Hypothalamus (tissue), 51 donors: ENCODE measurements around the gene SHISA5.
"Not testable (repeated sequence)": the region's sequence is repeated elsewhere in the genome, so short reads cannot be mapped to it uniquely, and the experiment has no call there.

Experiments
- DNase-seq, 51 donors: peaks; one replicate each; lab custom pipeline; 2025; lab: John Stamatoyannopoulos, UW

The SHISA5 gene

DNA sequence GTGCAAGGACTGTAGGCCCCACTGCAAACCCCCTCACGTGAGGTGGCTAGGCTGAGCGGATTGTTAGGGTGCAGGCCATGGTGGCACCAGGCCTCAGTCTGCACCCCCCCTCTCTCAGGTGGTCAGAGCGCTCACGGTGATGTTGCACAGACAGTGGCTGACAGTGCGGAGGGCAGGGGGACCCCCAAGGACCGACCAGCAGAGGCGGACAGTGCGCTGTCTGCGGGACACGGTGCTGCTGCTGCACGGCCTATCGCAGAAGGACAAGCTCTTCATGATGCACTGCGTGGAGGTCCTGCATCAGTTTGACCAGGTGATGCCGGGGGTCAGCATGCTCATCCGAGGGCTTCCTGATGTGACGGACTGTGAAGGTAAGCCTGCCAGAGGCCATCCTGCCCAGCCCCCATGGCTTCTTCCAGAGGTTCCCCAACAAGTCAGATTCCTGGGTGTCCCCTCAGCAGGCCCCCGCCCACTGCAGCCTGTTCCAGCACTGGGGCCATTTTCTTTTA, 39.2 kb downstream of the SHISA5 start:
- DNase-seq: peak in 2 of 51 donors; percentile 32 to 42

DNA sequence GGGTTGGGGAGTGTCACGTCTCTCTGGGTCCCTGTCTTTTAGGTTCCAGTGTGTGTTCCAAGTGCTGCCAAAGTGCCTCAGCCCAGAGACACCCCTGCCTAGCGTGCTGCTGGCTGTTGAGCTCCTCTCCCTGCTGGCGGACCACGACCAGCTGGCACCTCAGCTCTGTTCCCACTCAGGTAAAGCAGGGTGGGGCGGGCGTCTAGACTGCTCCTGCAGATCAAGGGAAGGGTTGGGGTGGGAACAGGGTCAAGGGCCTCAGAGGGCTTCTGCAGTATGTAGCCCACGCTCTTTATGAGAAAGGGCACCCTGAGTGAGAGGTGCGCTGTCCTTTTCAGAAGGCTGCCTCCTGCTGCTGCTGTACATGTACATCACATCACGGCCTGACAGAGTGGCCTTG, 40.3 kb downstream of the SHISA5 start:
- DNase-seq: no peak

DNA sequence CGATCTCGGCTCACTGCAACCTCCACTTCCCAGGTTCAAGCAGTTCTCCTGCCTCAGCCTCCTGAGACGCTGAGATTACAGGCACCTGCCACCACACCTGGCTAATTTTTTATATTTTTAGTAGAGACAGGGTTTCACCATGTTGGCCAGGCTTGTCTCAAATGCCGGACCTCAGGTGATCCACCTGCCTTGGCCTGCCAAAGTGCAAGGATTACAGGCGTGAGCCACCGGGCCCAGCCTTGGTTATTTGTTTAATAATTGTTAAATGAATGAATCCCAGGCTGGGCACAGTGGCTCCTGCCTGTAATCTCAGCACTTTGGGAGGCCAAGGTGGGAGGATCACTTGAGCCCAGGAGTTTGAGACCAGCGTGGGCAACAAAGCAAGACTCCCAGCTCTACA, 42.2 kb downstream of the SHISA5 start:
- not testable (repeated sequence) for DNase-seq

DNA sequence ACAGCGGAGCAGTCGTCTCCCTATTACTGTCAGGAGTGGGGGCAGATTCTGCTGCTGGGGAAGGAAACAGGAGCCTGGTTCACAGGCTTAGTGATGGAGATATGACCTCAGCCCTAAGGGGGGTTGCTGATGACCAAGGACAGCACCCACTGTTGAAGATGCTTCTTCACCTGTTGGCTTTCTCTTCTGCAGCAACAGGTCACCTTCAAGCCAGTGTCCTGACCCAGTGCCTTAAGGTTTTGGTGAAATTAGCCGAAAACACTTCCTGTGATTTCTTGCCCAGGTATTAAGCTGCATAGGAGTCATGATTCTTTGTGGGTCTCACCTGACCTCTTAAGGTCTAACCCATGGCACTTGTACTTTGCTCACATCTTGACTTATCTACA, 43.5 kb downstream of the SHISA5 start:
- DNase-seq: no peak

DNA sequence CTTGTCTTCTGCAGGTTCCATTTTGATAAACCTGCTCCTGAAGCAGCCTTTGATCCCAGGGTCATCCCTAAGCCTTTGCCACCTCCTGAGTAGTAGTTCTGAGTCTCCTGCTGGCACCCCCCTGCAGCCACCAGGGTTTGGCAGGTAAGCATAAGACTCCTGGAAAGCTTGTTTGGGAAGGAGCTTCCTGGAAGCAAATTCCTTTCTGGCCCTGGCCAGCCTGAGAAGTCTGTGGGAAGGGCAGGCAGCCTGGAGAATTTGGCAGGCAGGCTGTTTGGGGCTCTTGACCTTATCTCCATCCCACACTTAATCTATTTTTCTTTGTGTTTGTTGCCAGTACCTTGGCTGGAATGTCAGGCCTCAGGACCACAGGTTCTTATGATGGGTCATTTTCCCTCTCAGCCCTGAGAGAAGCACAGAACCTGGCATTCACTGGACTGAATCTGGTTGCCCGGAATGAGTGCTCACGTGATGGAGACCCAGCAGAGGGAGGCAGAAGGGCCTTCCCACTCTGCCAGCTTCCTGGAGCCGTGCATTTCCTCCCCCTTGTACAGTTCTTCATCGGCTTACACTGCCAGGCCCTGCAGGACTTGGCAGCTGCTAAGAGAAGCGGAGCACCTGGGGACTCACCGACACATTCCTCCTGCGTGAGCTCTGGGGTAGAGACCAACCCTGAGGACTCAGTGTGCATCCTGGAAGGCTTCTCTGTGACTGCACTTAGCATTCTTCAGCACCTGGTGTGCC, 44.0 kb downstream of the SHISA5 start:
- no peak for DNase-seq

DNA sequence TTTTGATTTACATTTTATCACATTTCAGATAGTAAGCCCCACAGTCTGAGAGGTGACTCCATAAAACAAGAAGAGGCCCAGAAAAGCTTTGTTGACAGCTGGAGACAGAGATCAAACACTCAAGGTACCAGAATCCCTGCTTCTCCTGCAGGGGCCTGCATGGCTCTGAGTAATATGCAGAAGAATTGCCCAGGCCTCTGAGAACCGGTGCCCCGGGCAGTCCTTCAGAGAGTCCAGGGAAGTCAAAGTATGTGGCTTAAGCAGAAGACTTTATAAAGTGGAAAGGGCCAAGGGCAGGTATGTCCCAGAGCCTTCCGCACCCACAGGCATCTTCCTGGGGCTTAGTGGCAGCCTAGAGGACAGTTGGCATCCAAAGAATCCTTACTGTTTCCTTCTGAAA, 44.6 kb downstream of the SHISA5 start:
- DNase-seq: no peak

DNA sequence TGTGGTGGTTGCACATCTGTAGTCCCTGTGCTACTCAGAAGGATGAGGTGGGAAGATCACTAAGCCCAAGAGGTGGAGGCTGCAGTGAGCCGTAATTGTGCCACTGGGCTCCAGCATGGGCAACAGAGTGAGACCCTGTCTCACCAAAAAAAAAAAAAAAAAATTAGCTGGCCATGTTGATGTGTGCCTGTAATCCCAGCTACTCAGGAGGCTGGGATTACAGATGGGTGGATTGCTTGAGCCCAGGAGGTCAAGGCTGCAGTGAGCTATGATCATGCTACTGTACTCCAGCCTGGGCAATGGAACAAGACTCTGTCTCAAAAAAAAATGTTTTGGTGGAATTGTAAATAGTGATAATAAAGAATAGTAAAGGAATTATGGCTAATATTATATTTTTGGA, 47.5 kb downstream of the SHISA5 start:
- DNase-seq: no peak

DNA sequence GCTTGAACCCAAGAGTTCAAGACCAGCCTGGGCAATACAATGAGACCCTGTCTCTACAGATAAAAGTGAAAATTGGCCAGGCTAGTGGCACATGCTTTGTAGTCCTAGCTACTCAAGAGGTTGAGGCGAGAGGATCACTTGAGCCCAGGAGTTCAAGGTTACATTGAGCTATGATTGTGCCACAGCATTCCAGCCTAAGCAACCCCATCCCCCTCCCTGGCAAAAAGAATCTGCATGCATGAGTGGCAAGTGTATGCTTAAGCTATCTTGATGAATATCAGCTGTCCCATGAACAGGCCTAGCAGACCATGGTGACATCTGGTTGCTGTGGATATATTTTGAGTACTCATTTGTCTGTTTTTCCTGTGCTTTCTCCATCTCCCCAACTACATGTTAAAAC, 52.7 kb downstream of the SHISA5 start:
- no peak for DNase-seq

DNA sequence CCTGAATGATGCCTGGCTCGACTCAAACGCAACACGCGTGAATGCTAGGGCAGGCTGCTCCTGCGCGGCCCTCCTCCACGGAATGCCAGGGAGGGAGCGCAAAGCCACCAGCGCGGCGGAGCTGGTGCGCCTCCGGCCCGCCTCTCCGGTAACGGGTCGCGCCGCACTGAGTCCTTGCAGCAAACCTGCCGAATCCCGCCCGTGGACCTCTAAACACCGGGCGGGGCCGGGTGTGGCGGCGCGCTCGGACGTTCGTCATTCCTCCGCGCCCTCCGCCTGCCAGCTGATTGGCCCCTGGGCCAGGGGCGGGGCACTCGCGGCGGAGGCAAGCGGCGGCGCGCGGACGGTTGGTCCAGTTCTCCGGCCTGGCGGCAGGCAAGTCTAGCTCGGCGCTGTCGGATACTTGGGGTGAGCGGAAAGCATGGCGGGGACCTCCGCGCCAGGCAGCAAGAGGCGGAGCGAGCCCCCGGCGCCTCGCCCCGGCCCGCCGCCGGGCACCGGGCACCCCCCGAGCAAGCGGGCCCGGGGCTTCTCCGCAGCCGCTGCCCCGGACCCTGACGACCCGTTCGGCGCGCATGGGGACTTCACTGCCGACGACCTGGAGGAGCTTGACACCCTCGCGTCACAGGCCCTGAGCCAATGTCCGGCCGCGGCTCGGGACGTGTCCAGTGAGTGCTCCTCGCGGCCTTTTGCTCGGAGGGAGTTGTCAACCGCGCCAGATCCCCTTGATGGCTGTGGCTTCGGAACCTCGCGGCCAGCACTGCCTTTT, 57.4 kb downstream of the SHISA5 start, which contains the start of gene ATRIP:
TSS of gene ATRIP (plus strand) at position 313 of the 769 bp plus-strand sequence. CDS start at position 422, 109 bp downstream.
- DNase-seq: peak in 50 of 51 donors; percentile 35 to 95 (median 84)

DNA sequence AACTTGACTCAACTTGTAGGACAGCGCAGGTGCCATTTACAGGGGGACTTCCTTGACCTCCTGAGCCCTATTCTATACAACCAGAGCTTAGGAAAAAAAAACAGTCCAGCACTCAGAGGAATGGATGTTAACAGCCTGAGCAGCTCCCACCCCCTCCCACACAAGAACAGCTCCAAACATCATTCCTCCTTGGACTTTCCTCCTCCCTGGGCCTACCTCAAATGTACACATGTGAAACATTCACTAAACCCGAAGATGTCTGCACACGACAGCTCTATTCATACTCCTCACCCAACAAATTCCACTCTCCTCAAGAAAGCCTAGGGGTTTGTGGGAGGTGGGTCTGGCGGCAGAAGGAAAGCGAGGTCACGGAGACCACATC, 57.9 kb downstream of the SHISA5 start:
- DNase-seq: no peak

DNA sequence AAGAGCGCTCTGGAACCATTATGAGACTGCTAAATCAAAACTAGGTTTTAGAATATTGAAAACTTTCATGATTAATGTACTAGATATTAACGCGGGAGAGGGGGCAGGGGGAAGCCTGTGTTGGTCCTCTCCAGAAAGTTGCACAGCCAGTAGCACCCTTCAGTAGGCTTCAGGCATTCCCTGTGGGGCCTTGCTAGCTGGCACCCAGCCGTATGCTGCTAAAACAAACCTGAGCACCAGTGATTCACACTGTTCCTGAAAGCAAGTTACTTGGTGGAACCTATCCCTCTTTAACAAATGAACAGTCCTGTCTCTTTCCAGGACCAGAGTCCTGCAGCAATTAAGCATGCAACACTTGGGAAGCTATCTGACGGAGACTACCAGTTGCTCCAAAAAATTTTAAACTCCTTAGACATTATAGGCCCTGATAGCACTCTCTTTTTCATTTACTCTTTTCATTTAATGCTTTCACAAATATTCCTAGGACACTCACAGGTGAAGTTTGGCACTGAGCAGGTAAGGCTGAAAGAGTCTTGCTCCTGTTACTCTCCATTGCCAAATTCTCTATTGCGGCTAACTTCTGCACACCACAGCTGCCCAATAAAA, 58.6 kb downstream of the SHISA5 start:
- DNase-seq: no peak

DNA sequence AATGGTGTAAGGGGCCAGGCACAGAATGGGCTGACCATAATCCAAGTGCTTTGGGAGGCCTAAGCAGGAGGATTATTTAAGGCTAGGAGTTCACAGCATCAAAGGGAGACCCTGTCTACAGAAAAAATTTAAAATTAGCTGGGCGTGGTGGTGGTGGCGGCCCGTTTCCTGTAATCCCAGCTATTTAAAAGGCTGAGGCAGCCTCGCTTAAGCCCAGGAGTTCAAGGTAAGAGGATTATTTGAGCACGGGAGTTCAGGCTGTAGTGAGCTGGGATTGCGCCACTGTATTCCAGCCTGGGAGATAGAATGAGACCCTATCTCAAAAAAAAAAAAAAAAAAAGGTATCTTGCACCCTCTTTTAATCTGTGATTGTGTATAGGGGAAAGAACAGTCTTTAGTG, 62.0 kb downstream of the SHISA5 start:
- DNase-seq: no peak

DNA sequence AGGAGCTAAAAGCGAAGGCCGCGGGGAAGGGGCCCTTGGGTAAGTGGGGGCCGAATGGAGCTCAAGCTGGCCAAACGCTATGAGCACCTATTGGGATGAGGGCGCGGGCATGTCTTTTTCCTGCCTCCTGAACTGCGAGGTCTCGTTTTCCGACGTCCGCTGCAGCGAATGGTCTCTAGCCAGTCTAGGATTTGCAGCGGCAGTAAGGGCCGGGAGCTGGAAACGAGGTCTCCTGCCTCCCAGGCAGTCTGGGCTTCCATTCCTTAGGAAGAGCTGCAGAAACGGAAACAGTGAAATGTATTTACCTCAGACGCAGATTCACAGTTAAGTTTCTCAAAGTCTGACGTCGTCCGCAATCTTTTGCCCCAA, 63.4 kb downstream of the SHISA5 start:
- peak in 1 of 51 donors; percentile 56 for DNase-seq

DNA sequence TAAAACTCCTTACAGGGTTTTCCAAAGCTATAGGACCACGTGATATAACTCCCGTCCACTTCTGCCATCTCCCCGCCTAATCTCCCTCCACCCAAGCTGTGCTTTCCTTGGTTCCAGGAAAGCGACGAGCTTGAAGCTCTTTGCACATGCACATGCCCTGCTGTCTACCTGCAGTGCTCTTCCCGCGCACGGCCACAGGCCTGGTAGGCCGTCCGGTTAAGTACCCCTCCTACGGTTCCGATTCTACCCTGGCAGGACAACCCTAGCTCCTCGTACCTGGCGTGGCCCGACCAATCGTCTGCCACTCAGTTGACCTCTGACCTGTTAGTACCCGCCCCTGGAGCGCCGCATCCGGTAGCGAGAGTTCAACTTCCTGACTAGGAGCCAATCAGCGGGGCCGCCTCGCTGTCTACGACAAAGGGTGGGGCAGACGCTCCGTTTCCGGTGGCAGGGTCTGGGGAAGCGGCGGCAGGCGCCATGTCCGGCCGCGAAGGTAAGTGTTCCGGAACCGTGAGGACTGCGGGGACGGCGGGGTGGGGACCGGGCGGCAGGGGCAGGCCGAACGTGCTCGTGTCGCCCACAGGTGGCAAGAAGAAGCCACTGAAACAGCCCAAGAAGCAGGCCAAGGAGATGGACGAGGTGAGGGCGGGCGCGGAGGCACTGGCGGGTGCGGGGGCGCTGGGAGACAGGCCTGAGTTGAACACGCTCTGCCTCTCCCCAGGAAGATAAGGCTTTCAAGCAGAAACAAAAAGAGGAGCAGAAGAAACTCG, 64.0 kb downstream of the SHISA5 start, which contains the start of the genes CCDC51 and TMA7:
TSS of gene CCDC51 (minus strand) at position 300 of the 770 bp plus-strand sequence. CDS start 4,991 bp downstream, outside the sequence.
TSS of gene TMA7 (plus strand) at position 438 of the 770 bp plus-strand sequence. CDS start at position 478, 40 bp downstream.
- DNase-seq: peak; percentile 70 to 99 (median 97)

DNA sequence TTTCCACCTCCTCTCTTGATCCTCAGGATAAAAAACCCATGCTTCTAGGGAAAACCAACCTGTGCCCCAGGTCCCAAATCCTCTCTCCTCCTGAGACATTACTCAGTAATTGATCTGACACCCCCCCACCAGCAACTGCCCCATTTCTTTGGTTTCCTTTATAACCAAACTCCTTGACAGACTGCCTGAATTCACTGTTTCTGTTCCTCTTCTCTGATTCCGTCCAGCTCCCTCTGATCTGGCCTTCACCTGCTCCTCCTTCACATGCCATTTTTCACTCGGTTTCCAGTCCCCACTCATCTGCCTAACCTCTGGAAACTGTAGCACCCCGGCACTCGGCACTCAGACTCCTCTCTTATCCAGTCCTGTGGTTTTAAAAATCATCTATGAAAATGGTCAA, 66.2 kb downstream of the SHISA5 start:
- no peak for DNase-seq

DNA sequence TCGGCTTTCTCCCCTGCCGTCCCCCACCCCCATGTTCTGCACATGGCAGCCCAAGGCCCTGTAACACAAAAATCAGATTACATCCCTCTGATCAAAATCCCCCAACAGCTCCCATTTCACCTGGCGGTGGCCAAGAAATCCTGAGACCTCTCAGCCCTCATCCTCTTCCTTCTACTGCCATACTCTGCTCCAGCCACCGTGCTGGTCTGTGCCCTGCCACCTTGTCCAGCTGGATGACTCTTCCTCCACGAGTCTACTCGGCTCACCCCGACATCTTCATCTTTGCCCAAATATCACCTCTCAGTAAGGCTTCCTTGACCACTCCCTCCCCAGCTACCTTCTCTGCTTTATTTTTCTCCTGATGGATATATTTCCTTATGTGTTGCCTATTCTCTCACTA, 67.1 kb downstream of the SHISA5 start:
- no peak for DNase-seq

DNA sequence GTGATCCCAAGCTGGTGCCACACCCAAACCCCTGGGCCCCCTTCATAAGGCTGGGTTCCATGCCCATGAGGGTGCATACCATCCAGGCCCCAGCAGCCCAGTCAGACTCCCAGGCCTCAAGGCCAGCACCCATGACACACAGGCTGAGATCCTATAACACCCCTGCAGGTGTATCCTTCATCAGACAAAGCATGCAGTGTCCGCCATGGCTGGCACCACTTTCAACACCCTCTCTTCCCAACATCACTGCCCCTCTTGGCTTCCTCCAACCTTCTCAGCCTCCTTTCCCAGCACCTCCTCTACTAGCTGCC, 67.5 kb downstream of the SHISA5 start:
- no peak for DNase-seq

DNA sequence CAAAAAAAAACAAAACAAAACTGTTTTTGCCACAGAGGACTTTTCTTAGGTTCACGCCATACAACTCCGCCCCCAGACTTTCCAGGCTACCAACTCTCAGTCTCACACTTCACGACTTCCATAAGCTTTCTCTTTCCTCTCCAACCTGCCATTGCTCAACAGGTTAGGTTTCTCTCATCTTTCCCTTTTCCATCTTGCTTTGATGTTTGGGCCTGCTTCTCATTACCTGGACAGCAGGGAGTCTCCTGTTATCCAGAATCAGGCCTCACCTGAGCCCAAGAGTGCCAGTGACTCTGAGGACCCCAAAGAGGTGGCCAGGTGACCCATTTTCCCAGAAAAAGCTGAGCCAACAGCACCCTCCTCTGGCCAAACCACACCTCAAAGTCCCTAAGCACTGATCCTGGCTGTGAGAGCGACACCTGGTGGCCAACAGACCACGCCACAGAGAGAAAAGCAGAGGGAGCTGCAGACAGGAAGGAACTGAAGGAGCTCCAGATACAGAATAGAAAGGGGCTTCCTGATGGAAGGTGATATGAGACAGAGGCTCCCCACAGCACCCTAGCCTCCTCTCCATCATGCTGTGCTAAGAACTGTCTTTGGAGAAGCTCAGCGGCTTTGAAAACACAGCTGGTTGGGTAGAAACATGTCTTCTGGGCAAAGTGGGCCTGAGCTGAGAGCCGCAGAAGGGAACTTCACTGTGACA, 68.0 kb downstream of the SHISA5 start:
- peak in 49 of 51 donors; percentile 15 to 93 (median 72) for DNase-seq

DNA sequence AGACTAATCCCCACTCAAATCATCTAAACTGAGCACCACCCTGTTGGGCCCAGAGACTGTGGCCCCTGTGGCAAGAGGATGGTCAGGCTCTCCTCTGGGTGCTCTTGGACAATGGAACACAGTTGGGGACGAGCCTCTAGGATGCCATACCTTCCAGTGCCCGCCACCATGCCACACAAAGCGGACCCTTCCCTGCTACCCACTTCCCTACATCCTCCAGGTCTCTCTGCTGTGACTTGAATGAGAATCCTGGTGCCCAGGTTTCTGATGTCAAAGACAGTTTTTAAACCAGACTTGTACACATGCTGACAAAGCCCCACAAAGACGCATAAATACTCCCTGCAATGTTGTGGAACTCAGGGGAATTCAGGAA, 68.8 kb downstream of the SHISA5 start:
- DNase-seq: no peak

DNA sequence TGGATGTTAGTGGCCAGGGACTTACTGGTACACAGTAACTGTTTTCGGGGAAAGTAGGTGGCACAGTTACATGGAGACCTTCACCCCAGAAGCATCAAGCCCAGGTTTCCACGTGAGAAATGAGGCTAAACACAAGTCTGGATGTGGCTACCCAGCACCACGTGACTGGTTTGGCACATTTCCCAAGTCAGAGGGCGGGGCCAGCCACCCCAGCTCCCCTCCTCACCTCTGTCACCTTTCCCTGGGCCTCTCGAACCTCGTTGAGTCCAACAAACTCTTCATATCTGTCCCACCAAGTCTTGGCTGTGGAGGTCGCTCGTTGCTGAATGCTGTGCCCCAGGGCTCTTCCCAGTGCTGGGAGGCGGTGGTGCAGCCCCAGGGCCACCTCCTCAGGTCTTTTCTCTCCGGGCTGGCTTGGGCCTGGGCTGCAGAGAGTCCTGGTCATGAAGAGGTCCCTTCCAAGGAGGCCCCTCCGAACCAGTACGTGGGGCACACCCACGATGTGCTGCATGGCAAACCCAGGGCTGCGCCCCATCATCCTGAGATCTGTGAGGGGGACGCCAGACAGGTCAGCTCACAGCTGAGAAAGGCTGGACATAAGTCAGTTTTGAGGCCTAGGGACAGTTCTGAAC, 69.3 kb downstream of the SHISA5 start:
- no peak for DNase-seq
